HG03064 (cell line): ENCODE data around the gene INKA2.
"Not testable (repeated sequence)": the region's sequence is repeated elsewhere in the genome, so short reads cannot be mapped to it uniquely, and the experiment has no call there.

ENCODE experiments used
- ATAC-seq: cut with Tn5 transposase; IDR thresholded peaks from one replicate; pipeline ENCODE4 v1.9.1; 2021; ENCODE audit warnings: low read depth; ENCODE audit not compliant: unreplicated experiment

INKA2 gene

DNA sequence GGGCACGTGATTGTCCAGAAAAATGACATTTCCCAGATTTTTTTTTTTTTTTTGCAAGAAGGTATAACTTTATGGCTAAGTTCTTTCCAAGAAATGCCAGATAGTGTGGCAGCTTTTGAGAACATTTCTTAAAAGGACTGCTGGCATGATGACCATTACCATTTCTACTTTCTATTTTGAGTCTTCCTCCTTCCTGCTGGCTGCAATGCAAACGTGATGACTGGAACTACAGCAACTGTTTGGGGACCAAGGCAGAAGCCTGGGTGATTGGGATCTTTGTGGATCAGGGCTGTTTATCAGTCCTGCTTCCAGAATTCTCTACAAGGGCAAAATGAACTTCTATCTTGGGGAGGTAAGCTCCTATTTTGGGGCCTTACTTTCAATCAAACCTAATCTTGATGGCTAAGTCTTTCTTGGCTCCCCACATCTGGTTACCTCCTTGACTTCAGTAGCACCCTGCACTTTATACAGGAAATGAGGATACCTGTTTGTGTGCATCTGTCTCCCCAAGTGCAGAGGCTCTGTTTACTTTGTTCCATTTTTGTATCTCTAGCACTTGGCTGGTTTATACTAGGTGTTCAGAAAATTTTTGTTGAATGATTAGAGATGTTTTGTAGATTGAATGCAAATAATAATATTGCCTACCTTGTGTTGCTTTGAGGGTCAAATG is 12.8 kb upstream of the INKA2 start:
- no peak for ATAC-seq

GRCh38 chr1:111750856-111751255 is 11.7 kb upstream of the INKA2 start:
- ATAC-seq, result no peak

DNA sequence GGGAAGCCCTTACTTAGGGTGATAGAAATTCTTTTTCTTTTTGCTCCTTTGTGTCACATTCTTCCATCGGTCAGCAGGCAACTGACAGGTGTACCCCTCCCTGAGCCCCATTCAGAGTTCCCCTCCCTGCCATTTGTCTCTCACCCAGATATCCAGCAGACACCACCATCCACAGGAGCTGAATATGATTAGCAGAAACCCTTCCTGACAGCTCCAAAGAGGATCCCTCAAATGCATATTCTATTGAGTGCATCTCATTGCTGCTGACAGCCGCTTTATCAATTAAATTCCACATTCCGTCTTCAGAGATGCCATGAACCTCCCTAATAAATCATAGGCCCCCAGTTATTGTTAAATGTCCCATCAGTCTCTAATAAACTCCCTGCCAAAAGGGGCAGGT is 10.4 kb upstream of the INKA2 start:
- ATAC-seq, result no peak

DNA sequence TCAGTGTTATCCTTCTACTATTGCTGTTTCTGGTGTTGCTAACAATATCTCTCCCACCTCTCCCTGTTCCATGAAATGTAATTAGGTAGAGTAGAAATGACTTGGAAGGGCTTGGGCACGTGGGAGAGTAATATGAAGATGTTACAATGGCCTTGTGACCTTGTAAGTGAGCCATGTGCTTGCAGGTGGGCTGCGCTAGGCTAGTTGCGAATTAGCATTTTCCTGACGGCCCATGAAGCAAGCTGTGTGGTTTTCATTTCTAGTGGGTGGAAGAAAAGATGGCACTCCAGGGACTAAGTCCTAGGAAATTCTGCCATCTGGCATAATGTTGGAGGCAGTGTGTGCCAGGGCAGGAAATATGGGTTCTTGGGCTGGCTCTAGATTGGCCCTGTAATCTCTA is 8.8 kb upstream of the INKA2 start:
- no peak for ATAC-seq

- ATAC-seq, result no peak
Measured at GRCh38 chr1:111747282-111747734, 8.1 kb upstream of the INKA2 start.

GRCh38 chr1:111746614-111746999 is 7.4 kb upstream of the INKA2 start:
- ATAC-seq, result no peak

DNA sequence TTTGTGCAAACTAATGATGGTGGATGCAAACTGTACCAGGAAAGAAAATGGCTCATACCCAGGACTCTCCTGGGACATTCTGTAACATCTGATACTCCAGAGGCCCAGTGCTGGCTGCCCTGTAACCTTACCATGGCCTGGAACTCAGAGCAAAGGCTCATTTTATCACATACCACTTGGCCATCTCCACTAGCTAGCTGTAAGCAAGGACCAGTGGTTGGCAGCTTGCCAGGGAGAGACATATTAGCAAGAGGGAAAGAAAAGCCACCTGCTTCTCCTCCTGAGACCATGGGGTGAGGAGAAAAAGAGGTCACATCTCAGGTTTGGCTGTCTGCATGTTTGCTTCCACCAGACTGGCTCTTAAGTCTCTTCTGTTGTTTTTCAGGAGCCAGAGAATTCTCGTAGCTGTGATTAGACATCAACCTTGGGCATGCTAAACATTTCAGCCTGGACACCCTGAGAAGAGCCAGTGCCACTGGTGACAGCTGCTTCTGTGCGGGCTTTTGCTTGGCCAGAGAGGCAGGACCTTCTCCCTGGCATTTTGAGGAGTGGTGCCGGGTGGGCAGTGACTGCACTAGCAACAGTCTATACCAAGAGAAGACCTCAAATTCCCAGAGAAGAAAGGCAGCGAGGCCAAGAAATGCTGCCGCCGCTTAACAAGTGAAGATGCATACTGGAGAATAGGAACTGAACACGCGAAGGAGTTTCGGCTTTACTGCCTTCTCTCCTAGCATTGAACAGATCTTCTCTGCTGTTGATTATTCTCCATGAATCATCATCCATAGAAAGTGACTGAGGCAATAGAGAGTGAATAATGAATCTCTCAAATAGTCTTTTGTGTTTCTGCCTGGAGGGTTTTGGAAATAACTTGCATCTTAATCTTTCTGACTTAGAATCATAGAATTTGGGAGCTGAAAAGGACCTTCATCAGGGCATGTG is 6.7 kb upstream of the INKA2 start:
- no peak for ATAC-seq

DNA sequence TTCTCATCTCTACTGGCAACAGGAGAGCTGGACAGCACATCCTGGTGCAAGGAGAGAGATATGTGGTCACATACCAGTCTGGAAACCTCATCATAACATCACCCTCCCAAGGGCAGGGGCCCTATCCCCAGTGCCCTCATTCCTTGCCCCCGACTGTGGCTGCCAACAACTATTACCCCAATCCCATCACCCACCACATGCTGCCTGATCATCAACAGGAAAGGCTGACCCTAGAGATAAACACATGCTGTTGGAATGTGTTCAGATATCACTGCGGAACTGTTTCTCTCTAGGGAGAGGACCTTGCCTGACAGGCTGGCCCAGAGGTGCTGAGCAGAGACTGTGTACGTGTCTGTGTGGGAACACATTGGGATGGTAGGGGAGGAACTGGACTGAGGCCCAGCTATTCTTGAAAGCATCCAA is 4.5 kb upstream of the INKA2 start:
- no peak for ATAC-seq

DNA sequence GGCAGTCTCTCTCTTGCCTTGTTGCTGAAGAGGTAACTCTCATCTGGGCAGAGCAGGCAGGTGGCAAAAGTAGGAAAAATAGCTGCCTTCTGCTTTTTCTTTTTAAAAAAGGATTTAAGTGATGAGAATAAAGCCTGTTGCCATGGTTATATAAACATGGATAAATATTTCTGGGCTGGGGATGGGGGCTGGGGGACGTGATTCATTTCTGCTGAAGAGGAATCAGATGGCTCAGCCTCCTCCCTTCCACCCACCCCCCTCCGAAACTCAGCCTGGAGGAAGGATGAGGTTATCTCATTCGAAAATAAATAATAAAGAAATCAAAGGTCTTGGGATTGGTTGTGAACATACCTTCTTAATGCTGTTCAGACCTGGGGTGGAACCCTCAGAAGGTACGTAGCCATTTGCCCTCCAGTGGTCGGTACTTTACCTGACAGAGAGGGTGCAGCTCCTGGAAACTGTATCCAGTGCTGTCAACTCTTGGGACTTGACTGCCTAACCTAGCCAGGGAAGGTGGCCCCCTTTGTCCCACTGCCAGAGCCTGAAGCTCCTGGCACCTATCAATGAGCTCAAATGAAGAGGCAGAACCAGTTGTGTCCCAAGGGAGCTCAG is 3.8 kb upstream of the INKA2 start:
- no peak for ATAC-seq

DNA sequence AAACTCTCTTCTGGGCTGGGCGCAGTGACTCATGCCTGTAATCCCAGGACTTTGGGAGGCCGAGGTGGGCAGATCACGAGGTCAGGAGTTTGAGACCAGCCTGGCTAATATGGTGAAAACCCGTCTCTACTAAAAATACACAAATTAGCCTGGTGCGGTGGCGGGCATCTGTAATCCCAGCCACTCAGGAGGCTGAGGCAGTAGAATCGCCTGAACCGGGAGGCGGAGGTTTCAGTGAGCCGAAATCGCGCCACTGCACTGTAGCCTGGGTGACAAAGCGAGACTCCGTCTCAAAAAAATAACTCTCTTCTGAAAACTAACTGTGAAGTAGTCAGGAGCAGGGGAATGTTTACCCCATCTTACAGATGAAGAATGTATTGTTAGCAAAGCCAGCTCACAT is 3.1 kb upstream of the INKA2 start:
- not testable (repeated sequence) for ATAC-seq

- ATAC-seq, result no peak
Measured at GRCh38 chr1:111739925-111740765, 950 bp upstream of the INKA2 start.

DNA sequence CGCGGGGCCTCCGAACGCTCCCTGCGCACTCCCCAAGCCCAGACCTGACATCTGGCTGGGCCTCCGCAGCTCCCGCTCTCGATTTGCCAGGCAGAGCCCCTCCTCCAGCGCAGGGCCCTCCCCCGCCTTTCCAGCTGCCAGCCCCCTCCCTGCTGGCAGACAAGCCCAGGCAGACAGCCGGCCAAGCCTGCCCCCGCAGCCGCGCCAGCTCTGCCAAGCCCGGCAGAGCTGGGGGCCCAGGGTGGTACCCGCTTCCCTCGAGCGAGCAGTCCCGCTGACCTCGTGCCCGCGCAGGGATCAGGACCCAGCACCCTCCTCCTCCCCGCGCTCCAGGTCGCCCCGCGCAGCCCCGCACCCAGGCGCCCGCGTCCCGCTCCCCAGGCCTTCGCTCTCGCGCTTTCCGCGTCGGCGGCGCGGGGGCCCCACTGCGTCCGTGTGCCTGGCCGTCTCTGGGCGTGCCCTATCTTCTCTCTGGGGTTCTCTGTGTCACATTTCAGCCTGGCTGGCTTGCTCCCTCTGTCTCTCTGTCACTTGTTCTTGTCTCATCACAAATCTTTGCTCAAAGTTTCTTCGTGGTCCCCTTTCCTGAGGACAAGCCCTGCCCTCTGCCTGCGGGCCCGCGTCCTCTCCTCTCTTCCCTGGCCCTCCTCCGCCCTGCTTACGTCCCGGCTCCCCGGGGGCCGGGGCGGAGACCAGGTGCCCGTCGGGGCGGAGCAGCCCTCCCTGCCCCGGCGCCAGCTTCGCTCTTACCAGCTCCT is 580 bp downstream of the INKA2 start:
- peak; percentile 40 for ATAC-seq

DNA sequence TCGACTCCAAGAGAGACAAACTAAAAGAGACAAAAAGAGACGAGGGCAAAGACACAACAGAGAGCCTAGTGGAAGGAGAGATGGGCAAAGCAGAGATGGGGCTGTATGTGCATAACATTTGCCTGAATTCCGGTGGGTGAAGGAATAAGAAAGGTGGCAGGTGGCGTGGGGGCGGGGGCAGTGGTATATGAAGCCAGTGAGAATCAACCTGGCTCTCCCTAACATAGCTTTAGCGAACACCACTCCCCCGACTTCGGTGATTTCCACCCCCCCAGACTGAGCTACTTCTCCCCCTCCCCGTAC is 1.1 kb downstream of the INKA2 start:
- no peak for ATAC-seq

DNA sequence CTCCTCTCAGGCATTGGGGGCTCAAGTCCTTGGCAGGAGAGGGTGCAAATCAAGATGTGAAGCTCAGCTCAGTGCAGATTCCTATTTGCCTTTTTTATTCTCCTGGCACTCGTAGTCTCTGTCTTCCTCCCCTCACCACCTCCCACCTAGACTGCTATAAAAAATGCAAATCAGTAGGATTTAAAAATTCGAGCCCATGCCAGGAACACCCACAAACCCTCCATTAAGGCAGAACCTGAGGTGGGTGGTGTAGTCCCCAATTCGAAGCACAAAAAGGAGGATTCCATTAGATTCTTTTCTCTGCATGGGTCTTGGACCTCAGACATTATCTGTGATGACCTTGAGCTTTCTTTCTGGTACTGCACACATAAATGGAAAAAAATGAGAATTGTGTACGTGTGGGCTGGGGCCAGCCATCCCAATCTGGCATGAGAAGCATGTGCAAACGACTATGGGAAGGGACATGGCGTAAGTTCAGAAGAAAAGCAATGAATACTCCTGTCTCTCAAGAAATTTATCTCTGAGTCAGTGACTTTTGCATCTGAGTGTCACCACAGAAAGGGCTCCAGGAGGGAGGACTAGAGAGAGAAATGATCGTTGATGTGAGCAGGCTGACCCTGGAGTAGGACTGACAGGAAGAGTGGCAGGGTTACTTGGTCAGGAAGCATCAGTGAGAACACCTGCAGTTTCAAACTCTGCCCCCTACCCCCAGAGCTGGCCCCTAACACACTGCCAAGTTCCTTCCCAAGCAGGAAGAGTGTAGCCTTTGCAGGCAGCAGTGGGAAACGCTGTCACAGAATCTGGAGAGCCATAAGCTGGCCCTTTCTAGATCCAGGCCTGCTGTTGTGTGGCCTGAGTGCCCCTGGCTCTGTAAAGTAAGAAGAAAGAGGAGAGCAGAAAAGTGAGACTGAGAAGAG is 1.7 kb downstream of the INKA2 start:
- ATAC-seq, result no peak

DNA sequence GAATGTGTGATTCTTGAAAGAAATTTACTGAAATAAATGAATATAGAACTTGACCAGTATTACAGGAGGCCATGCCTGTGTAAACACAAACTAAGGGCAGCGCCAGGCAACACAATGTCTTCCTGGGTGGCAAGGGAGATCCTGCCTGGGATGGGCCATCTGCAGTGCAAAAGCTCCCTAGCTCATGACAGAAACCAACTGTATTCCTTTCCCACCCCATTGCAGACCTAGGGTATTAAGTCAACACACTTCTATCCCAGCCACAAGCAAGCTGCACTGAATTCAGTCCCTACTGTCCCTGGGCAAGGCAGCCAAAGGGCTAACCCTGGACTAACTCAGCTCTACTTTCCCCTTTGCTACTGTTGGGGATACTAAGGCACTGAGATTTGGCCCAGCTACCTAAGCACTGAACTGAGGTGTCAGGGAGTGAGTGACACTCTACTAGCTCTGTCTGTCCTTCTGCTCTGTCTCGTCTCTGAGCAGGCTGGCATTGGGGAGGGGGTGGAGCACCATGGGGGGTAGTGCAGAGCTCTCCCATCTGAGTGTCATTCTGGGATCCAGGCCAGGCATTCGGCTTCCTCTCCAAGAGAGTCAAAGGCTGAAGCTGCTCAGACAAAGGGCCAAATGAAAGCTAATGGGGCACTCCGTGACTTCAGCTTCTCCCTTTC is 2.5 kb downstream of the INKA2 start:
- ATAC-seq, result no peak

DNA sequence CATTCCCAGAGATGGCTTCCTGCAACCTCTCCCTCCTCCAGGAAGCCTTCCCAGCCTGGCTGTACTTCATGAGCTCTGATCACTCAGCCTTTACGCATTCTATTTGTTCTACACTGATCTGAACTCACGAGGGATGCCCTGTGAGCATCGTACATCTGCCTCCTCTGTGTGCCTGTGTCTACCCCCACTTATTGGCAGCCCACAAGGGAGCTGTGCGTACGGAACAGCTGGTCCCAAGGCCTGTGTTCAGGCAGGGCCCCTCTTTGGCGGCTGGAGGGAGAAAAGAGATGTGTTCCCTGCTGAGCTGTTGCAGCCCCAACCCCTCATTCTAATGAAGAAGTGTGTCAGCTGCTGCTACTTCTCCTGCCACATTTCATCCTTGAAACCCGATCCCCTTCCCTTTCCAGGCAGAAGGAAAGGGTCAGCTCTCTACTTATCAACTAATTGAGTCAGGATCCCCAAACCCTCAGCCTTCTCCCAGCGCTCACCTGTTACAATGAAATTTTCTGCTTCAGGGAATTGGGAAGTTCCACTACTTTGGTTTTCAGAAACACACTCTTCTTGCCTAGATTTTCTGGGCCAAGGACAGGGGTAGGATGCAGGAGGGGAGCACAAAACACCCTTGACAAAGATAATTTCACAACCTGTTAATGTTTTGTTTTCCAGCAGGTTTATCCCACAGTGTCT is 3.2 kb downstream of the INKA2 start:
- no peak for ATAC-seq

DNA sequence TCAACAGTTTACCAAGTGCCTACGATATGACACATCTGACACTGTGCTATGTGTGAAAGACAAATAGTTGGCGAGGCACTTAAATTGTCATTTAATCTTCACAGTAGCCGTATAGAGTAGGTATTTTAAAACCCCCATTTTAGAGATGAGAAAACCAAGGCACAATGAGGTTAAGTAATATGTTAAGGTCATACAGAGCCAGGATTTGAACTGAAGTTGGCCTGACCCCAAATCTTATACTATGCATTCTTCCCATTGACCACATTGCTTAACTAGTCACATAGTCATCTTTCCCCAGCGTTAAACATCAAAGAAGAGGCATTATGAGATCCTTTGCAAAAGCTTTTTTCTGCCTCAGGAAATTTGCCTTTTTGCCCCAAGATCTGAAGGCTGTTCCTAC is 3.9 kb downstream of the INKA2 start:
- ATAC-seq, result no peak

- no peak for ATAC-seq
Measured at GRCh38 chr1:111734856-111735255, 4.3 kb downstream of the INKA2 start.
